HG03439 (cell line): ENCODE data around the gene BRINP2.
"Not testable (repeated sequence)": the region's sequence is repeated elsewhere in the genome, so short reads cannot be mapped to it uniquely, and the experiment has no call there.

ENCODE experiments used
- ATAC-seq: cut with Tn5 transposase; IDR thresholded peaks from one replicate; pipeline ENCODE4 v1.9.1; 2021; ENCODE audit warnings: mild to moderate bottlenecking, moderate library complexity; ENCODE audit not compliant: unreplicated experiment

Gene BRINP2

DNA sequence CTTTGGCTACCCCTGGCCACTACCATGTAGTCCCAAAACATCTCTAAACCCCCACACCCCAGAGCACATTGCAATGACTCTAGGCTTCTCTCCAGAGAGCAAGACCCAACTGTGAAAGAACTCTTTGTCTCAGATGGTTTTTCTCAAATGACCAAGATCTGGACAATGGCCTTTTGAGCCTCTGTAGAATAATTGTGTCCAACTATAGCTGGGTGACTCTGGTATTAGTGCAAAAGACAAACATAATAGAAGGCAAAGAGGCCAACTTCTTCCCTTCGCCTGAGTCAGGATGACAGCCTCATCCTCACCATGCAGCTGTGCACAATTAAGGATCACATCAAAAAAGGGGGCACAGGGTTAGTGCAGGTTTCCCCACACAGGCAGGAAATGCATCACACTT is 139.6 kb downstream of the BRINP2 start:
- no peak for ATAC-seq

DNA sequence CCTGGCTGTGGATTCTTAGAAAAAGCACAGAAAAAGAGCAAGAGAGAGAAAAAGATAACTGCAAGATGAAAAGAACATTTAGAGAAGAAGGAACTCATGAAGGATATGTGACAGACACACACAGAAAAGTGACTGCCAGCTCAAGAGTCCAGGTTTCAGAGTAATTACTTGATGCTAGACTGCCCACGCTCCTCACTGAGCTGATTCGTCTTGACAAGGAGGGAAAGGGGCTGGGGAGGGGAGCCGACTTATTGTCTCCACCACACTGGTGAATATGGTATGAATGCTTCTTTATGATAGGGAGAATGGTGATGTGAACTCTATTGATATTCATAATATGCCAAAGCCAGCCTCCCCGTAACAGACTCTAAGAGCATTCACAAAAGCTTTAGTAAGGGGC is 140.4 kb downstream of the BRINP2 start:
- no peak for ATAC-seq

DNA sequence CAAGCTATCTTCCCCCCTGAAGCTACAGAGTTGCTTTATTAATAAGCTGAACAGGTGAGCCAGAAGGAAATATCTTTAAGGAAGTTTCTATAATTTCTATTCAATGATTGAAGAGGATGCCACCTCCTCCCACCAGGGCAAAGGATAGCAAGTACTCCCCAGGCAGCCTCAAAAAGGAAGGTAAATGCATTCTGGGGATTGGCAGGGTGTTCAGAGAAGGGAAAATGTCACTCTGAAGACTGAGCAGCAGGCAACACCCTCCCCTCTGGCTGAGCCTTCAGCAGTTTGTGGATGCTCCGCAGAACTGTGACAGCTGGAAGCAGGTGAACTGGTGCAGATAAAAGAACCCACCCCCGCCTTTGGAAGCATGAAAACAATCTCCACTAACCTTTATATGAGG is 140.8 kb downstream of the BRINP2 start:
- ATAC-seq, result no peak

DNA sequence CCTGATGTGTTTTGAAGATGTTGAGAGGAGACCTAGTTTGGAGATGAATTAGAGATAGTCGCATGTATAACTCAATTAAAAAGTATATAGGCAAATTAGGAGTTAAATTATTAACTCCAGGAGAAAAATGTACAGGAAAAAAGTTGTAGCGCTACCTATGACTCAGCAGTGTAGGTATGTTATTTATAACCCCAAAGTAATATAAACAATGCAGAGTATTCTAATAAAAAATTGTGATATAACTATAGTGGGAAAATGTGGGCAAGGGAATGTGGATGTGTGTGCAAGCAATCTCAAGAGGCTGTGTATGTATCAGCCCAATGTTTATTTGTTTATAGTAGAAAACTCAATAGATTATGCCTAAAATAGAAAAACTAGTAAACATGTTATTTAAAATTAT is 144.5 kb downstream of the BRINP2 start:
- no peak for ATAC-seq

DNA sequence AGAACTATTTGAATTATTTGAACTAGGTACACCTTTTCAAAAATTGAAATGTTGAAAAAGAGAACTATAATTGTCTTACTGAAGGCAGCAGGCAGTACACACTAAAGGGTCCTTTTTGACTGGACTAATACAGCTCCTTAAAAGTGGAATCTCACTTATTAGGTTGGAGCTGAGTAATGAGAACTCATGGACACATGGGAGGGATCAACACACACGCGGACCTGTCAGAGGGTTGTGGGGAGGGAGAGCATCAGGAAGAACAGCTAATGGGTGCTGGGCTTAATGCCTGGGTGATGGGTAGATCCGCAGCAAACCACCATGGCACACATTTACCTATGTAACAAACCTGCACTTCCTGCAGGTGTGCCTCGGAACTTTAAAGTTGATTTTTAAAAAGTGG is 145.0 kb downstream of the BRINP2 start:
- no peak for ATAC-seq

DNA sequence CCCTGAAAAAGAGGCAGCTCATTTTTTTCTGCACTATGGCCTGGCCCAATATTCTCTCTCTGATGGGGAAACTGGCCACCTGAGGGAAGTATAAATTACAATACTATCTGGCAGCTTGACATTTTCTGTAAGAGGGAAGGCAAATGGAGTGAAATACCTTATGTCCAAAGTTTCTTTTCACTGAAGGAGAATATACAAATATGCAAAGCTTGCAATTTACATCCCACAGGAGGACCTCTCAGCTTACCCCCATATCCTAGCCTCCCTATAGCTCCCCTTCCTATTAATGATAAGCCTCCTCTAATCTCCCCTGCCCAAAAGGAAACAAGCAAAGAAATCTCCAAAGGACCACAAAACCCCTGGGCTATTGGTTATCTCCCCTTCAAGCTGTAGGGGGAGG is 150.7 kb downstream of the BRINP2 start:
- not testable (repeated sequence) for ATAC-seq

DNA sequence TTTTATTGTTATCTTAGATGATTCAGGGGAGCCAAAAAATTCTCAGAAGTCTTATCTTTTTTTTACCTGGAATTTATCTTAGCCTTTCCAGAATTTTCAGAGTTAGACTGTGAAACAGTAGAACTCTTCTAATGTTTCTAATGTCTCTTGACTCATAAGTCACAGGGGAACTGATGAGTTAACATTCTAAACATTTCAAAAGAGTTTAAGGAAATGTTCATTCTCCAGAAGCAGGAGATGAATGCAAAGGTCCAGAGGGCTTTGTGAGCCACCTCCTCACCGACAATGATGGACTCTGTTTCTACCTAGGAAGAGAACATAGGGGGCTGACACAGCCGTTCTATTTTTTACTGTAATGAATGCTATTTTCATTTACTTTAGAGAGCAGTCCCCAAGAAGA is 157.5 kb downstream of the BRINP2 start:
- ATAC-seq, result no peak

DNA sequence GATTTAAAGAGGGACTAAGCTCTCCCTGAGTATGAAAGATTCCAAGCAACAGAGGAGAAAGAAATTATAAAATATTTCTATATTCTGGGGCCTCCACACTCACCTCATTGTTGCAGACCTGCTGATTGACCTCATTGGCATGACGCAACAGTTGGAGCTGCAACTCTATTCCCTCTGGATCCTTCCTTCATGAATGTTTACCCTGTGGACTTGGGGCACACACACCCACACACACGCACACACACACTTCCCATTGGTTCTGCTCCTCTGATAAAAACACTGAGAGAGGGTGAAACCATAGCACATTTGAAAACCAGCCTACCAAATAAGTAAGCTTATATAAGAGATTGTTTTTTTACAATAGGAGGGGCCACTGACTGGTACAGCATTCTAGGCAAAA is 159.1 kb downstream of the BRINP2 start:
- ATAC-seq, result no peak
